Loucy (cell line): ENCODE results near the gene ACADVL.

Source experiments
- H2AFZ ChIP-seq: fragments of 200-600 bp; sonication (generic); 2 replicates; pipeline ENCODE4 v1.6.0; 2016; ENCODE audit warnings: antibody characterized with exemption, mild to moderate bottlenecking, low read length, moderate library complexity
- H3F3A ChIP-seq: fragments of 200-600 bp; 2 replicates; pipeline ENCODE4 v1.6.0; 2016; ENCODE audit warnings: antibody characterized with exemption, low read depth, mild to moderate bottlenecking
- H3K27me3 ChIP-seq: fragments of 200-600 bp; sonication (generic); 2 replicates; pipeline ENCODE4 v1.6.1; 2014; ENCODE audit warnings: low read length, mild to moderate bottlenecking; ENCODE audit not compliant: insufficient read depth, poor library complexity, severe bottlenecking
- H3K36me3 ChIP-seq: fragments of 200-600 bp; sonication (generic); 2 replicates; pipeline ENCODE4 v1.6.1; 2016; ENCODE audit warnings: low read length; ENCODE audit not compliant: insufficient read depth
- H3K4me1 ChIP-seq: fragments of 200-600 bp; sonication (generic); 2 replicates; pipeline ENCODE4 v1.5.1; 2014; ENCODE audit warnings: low read length, mild to moderate bottlenecking; ENCODE audit not compliant: insufficient read depth, poor library complexity, severe bottlenecking
- H3K4me2 ChIP-seq: fragments of 200-600 bp; sonication (generic); 2 replicates; pipeline ENCODE4 v1.6.0; 2014; ENCODE audit warnings: antibody characterized with exemption, low read length, low read depth, mild to moderate bottlenecking; ENCODE audit not compliant: poor library complexity, severe bottlenecking
- H3K4me3 ChIP-seq: fragments of 200-600 bp; sonication (generic); 2 replicates; pipeline ENCODE4 v1.5.1; 2014; ENCODE audit warnings: low read length, mild to moderate bottlenecking, mixed read lengths; ENCODE audit not compliant: poor library complexity, severe bottlenecking
- H3K79me2 ChIP-seq: fragments of 200-600 bp; sonication (generic); 2 replicates; pipeline ENCODE4 v1.6.1; 2014; ENCODE audit warnings: low read length; ENCODE audit not compliant: insufficient read depth
- H3K9ac ChIP-seq: fragments of 200-600 bp; sonication (generic); 2 replicates; pipeline ENCODE4 v1.6.0; 2014; ENCODE audit warnings: mild to moderate bottlenecking, low read depth, low read length, moderate library complexity; ENCODE audit not compliant: poor library complexity, severe bottlenecking
- H3K9me2 ChIP-seq: fragments of 200-600 bp; sonication (generic); replicated peaks from 2 replicates; pipeline ENCODE4 v1.6.1; 2016; ENCODE audit warnings: low read depth, low read length, mixed read lengths
- H3K9me3 ChIP-seq: fragments of 200-600 bp; sonication (generic); 2 replicates; pipeline ENCODE4 v1.6.1; 2014; ENCODE audit warnings: mild to moderate bottlenecking, antibody characterized with exemption, low read length, low read depth; ENCODE audit not compliant: insufficient read depth
- H4K20me1 ChIP-seq: fragments of 200-600 bp; sonication (generic); 2 replicates; pipeline ENCODE4 v1.6.0; 2014; ENCODE audit warnings: antibody characterized with exemption, low read length, mild to moderate bottlenecking; ENCODE audit not compliant: insufficient read depth, poor library complexity, severe bottlenecking
- CTCF ChIP-seq: fragments of 200-600 bp; sonication (generic); conservative IDR thresholded peaks from 2 replicates; pipeline ENCODE4 v1.5.1; 2014; ENCODE audit warnings: mild to moderate bottlenecking, antibody characterized with exemption, low read length
- EZH2phosphoT487 ChIP-seq: fragments of 200-600 bp; IDR thresholded peaks from 2 replicates; pipeline ENCODE4 v1.6.1; 2018; ENCODE audit warnings: antibody characterized with exemption, mild to moderate bottlenecking, moderate library complexity, borderline replicate concordance

The ACADVL gene

GRCh38 chr17:7183433-7184090 lies 36.2 kb upstream of the ACADVL start:
- Histone ChIP-seq H3K4me1 (no peaks in the 10 kb centered on the region), H4K20me1 (no peaks in the 10 kb centered on the region), H3K79me2 (no peaks in the 10 kb centered on the region), H3K36me3 (no peaks in the 10 kb centered on the region), H3F3A (no peaks in the 10 kb centered on the region), H3K27me3 (no peaks in the 10 kb centered on the region), H3K9ac (no peak overlapping the region), H3K9me3 (no peaks in the 10 kb centered on the region), H2AFZ (no peak overlapping the region), H3K9me2 (no peaks in the 10 kb centered on the region), H3K4me2 (no peak overlapping the region), H3K4me3 (no peak overlapping the region)
- TF ChIP-seq EZH2phosphoT487 (no peak), CTCF (no peak)

GRCh38 chr17:7184091-7184488 lies 35.6 kb upstream of the ACADVL start:
- no peaks in the 10 kb centered on the region for H3K27me3 ChIP-seq
- H3K9me2 ChIP-seq, result no peaks in the 10 kb centered on the region
- no peaks in the 10 kb centered on the region for H3K36me3 ChIP-seq
- no peak overlapping the region for H3K4me2 ChIP-seq
- no peak for TF ChIP-seq CTCF
- no peak for TF ChIP-seq EZH2phosphoT487
- H3F3A ChIP-seq, result no peaks in the 10 kb centered on the region
- no peaks in the 10 kb centered on the region for H3K79me2 ChIP-seq
- H3K9me3 ChIP-seq, result no peaks in the 10 kb centered on the region
- no peak overlapping the region for H3K9ac ChIP-seq
- H3K4me3 ChIP-seq, result no peak overlapping the region
- H2AFZ ChIP-seq, result no peak overlapping the region
- H4K20me1 ChIP-seq, result no peaks in the 10 kb centered on the region
- H3K4me1 ChIP-seq, result no peaks in the 10 kb centered on the region

- TF ChIP-seq EZH2phosphoT487 (no peak), CTCF (no peak)
- Histone ChIP-seq H3K36me3 (no peaks in the 10 kb centered on the region), H3K27me3 (no peaks in the 10 kb centered on the region), H3K9me2 (no peaks in the 10 kb centered on the region), H3K79me2 (no peaks in the 10 kb centered on the region), H3K9ac (no peak overlapping the region), H3K4me2 (no peak overlapping the region), H3K4me3 (no peak overlapping the region), H3K9me3 (no peaks in the 10 kb centered on the region), H2AFZ (no peak overlapping the region), H3F3A (no peaks in the 10 kb centered on the region), H3K4me1 (no peaks in the 10 kb centered on the region), H4K20me1 (no peaks in the 10 kb centered on the region)
Measured at GRCh38 chr17:7184647-7185046, 35.1 kb upstream of the ACADVL start.
